Glutamatergic neuron (in vitro differentiated cells): ENCODE results near the gene CATSPERE. TPM values are rescaled to one million over a fixed set of nuclear protein-coding genes. Genes with fewer than 3 reads are reported as not detected.

Experiments used
- DNase-seq: peaks from one replicate; pipeline ENCODE4 v3.0.0; 2022
- H3K27ac Mint-ChIP-seq: one replicate; pipeline ENCODE4 v1.8.0; 2020; ENCODE audit warnings: mild to moderate bottlenecking, mixed read lengths, inconsistent platforms; ENCODE audit not compliant: unreplicated experiment
- H3K27me3 Mint-ChIP-seq: one replicate; pipeline ENCODE4 v1.8.0; 2020; ENCODE audit warnings: mild to moderate bottlenecking, moderate library complexity, mixed read lengths, inconsistent platforms; ENCODE audit not compliant: unreplicated experiment
- H3K36me3 Mint-ChIP-seq: one replicate; pipeline ENCODE4 v1.8.0; 2020; ENCODE audit warnings: mild to moderate bottlenecking, mixed read lengths, inconsistent platforms; ENCODE audit not compliant: unreplicated experiment
- H3K4me1 Mint-ChIP-seq: one replicate; pipeline ENCODE4 v1.8.0; 2020; ENCODE audit warnings: mild to moderate bottlenecking, low read depth, mixed read lengths, inconsistent platforms; ENCODE audit not compliant: unreplicated experiment
- H3K4me3 Mint-ChIP-seq: one replicate; pipeline ENCODE4 v1.8.0; 2020; ENCODE audit warnings: mild to moderate bottlenecking, mixed read lengths, inconsistent platforms; ENCODE audit not compliant: unreplicated experiment
- H3K9me3 Mint-ChIP-seq: one replicate; pipeline ENCODE4 v1.8.0; 2020; ENCODE audit warnings: mild to moderate bottlenecking, moderate library complexity, mixed read lengths, inconsistent platforms; ENCODE audit not compliant: unreplicated experiment
- total RNA-seq: library from RNA; stranded (reverse); fragmentation: NEBNext Ultra II Directional; extraction: Animal tissue kit (Norgen Biotek cat#: 25700); gene quantifications from one replicate; pipeline ENCODE4 v1.2.1, GENCODE V29; 2021; ENCODE audit not compliant: unreplicated experiment
- TF ChIP-seq, protein P1 (sequence below): fragments of 200-600 bp; sonication (generic); IDR thresholded peaks from one replicate; pipeline ENCODE4 v1.5.0; 2021; ENCODE audit not compliant: partially characterized antibody, unreplicated experiment

The CATSPERE gene
- total RNA-seq, 1 donor from 2014 or later: 0.59 TPM

DNA sequence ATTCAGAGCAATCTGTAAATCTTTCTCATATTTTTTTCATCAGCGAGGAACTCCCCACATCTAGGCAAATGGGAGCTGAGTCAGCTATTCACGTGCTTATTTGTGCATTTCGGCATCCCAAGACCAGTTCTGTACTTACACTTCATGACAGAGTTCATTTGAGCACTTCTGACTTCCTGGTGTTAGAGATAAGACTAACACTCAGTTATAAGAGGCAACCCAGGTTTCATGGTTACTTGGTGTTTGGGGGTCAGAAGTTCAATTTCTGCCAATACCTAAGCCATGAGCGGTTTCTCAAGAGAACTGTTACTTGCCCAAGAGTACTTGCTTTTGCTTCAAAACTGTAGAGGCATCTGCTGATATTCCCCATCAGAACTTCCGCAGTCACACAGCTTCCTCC lies 167.7 kb downstream of the CATSPERE start:
- peaks cover 9% of the 10 kb centered on the region for H3K36me3 Mint-ChIP-seq

DNA sequence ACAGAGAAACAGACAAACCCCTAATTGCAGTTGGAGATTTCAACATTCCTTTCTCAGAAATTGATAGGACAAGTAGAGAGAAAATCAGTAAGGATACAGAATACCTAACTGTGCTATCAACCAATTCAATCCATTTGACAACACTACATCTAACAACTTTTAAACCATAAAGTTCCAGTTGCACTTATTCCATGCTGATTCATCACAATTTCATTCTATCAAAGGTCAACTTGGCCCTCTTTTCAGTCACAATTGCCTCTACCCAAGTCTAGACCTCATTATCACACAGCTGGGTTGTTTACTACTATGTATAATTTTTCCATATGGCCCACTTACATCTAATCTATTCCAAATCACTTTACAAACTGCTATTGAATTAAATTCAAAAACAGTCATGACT lies 172.1 kb downstream of the CATSPERE start:
- TF ChIP-seq, protein P1, sequence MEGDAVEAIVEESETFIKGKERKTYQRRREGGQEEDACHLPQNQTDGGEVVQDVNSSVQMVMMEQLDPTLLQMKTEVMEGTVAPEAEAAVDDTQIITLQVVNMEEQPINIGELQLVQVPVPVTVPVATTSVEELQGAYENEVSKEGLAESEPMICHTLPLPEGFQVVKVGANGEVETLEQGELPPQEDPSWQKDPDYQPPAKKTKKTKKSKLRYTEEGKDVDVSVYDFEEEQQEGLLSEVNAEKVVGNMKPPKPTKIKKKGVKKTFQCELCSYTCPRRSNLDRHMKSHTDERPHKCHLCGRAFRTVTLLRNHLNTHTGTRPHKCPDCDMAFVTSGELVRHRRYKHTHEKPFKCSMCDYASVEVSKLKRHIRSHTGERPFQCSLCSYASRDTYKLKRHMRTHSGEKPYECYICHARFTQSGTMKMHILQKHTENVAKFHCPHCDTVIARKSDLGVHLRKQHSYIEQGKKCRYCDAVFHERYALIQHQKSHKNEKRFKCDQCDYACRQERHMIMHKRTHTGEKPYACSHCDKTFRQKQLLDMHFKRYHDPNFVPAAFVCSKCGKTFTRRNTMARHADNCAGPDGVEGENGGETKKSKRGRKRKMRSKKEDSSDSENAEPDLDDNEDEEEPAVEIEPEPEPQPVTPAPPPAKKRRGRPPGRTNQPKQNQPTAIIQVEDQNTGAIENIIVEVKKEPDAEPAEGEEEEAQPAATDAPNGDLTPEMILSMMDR: no peak
- Mint-ChIP-seq H3K4me3 (no peak overlapping the region), H3K36me3 (no peaks in the 10 kb centered on the region), H3K27me3 (no peaks in the 10 kb centered on the region), H3K27ac (no peak overlapping the region), H3K4me1 (no peaks in the 10 kb centered on the region), H3K9me3 (no peaks in the 10 kb centered on the region)
- no peak for DNase-seq

More for the DNA sequence above, 167.7 kb downstream of the CATSPERE start:
- no peak overlapping the region for H3K4me3 Mint-ChIP-seq
- TF ChIP-seq, protein P1: no peak
- no peak for DNase-seq
- no peak overlapping the region for H3K27ac Mint-ChIP-seq
- H3K4me1 Mint-ChIP-seq: no peaks in the 10 kb centered on the region
- no peaks in the 10 kb centered on the region for H3K27me3 Mint-ChIP-seq
- no peaks in the 10 kb centered on the region for H3K9me3 Mint-ChIP-seq

DNA sequence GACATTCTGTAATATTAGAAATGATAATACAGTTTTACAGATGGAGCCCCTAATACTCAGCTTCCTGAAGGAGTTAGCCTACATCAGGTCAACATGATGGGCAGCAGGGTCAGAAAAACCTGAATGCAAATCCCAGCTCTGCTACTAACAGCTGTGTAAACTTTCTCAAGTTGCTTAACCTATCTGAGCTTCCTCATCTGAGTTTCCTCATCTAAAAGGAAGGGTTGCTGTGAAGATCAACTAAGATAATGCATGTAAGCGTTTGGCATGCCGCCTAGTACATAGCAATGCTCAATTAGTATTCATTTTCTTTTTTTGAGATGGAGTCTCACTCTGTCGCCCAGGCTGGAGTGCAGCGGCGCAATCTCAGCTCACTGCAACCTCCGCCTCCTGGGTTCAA lies 173.5 kb downstream of the CATSPERE start:
- TF ChIP-seq, protein P1: no peak
- H3K36me3 Mint-ChIP-seq: no peaks in the 10 kb centered on the region
- no peaks in the 10 kb centered on the region for H3K27me3 Mint-ChIP-seq
- no peaks in the 10 kb centered on the region for H3K4me1 Mint-ChIP-seq
- H3K27ac Mint-ChIP-seq: no peak overlapping the region
- DNase-seq: no peak
- no peaks in the 10 kb centered on the region for H3K9me3 Mint-ChIP-seq
- no peak overlapping the region for H3K4me3 Mint-ChIP-seq

DNA sequence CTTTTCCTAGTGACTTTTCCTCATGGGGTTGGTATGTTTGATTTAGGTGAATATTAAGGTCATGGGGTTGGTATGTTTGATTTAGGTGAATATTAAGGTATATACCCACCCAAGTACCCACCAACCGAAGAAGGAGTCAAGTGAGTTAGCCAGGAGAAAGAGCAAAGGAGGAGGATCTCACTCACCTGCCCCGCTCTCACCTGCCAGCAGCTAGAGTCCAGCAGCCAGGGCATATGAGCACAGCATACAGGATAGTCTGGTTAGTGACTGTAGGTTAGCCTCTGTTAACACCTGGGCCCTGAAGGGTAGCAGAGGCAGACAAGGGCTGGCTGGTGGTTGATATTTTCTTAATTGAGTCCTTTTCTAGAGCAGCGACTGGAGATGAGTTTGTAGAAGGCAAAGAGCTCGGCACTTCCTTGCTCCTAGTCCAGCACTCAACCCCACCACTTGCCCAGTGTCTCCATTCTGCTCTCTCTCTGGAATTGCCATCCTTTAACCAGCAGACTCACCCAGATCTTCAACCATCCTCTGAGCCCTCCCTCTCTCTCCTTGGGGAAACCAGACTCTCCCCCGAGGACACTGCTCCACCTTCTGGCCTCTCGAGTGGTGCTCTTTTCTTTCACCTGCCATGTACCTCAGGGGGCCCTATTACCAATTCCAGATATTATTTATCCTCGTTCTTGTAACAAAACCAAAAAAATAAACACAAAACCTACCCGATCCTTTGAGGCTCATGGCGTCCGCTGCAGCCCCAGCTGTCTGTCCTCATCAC lies 175.6 kb downstream of the CATSPERE start:
- Mint-ChIP-seq H3K4me3 (no peak overlapping the region), H3K27me3 (no peaks in the 10 kb centered on the region), H3K4me1 (no peaks in the 10 kb centered on the region), H3K36me3 (no peaks in the 10 kb centered on the region), H3K27ac (no peak overlapping the region), H3K9me3 (no peaks in the 10 kb centered on the region)
- TF ChIP-seq, protein P1: no peak
- DNase-seq: no peak

DNA sequence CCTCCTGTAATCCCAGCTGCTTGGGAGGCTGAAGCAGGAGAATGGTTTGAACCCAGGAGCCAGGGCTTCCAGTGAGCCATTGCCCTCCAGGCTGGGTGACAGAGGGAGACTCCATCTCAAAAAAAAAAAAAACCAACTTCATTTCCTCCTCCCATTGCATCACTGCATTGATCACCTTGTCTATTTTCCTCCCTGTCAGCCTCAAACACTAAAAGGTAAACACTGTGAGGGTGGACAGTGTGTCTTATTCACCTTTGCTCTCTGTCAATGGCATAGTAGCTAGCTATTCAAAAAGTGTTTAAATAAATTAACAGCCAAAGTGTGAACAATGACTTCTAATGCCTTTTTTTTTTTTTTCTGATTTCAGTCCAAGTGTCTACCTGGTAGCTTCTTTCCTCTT lies 178.5 kb downstream of the CATSPERE start:
- no peaks in the 10 kb centered on the region for H3K36me3 Mint-ChIP-seq
- no peak overlapping the region for H3K4me3 Mint-ChIP-seq

More for the DNA sequence above, 178.5 kb downstream of the CATSPERE start:
- no peaks in the 10 kb centered on the region for H3K27me3 Mint-ChIP-seq
- no peaks in the 10 kb centered on the region for H3K9me3 Mint-ChIP-seq
- no peak overlapping the region for H3K27ac Mint-ChIP-seq
- DNase-seq: no peak
- TF ChIP-seq, protein P1: no peak
- no peaks in the 10 kb centered on the region for H3K4me1 Mint-ChIP-seq
